IMR-90 (cell line): ENCODE measurements around the gene RHOT2. TPM values are rescaled to one million over a fixed set of nuclear protein-coding genes. Genes with fewer than 3 reads are reported as not detected.
A peak's percentile ranks its signal among the peaks of the same experiment; 100 is the strongest.

ENCODE experiments used
- ATAC-seq: fragments of 200-7000 bp; cut with Tn5 transposase; 2 replicates; pipeline ENCODE4 v1.9.1; 2020; ENCODE audit warnings: low read depth, mild to moderate bottlenecking, moderate library complexity
- BruUV-seq: library from RNA; stranded (reverse); fragments of 400-500 nt; replicated peaks from 2 replicates; lab custom pipeline; 2021; lab: Mats Ljungman, UMichigan
- CTCF ChIA-PET: fragments of 300-600 bp; formaldehyde crosslinking; extraction: SDS; loops from one replicate; lab custom pipeline; 2021; ENCODE audit warnings: antibody characterized with exemption; lab: Yijun Ruan, JAX
- POLR2A ChIA-PET: fragments of 300-600 bp; sonication (Branson Sonifier 250); formaldehyde crosslinking; loops from one replicate; lab custom pipeline; 2022; ENCODE audit warnings: antibody characterized with exemption; ENCODE audit not compliant: unreplicated experiment; lab: Charles Lee
- DNase-seq: peaks from one replicate; pipeline ENCODE4 v3.0.0; 2013
- H2AFZ ChIP-seq: replicated peaks from 2 replicates; pipeline ENCODE3; 2013; ENCODE audit warnings: low read length, mild to moderate bottlenecking; ENCODE audit not compliant: poor library complexity
- H2AK5ac ChIP-seq: 2 replicates; pipeline ENCODE4 v1.6.1; 2013; ENCODE audit warnings: low read depth, low read length, inconsistent platforms
- H2AK9ac ChIP-seq: replicated peaks from 2 replicates; pipeline ENCODE3; 2013; ENCODE audit warnings: mild to moderate bottlenecking, low read depth, low read length, moderate library complexity; ENCODE audit not compliant: poor library complexity
- H2BK120ac ChIP-seq: 2 replicates; pipeline ENCODE4 v1.6.1; 2013; ENCODE audit warnings: low read depth, low read length, inconsistent platforms
- H2BK15ac ChIP-seq: 3 replicates; pipeline ENCODE4 v1.6.1; 2013; ENCODE audit warnings: low read depth, low read length, inconsistent platforms
- H2BK20ac ChIP-seq: 2 replicates; pipeline ENCODE4 v1.6.1; 2013; ENCODE audit warnings: low read depth, mild to moderate bottlenecking, inconsistent platforms, low read length, moderate library complexity
- H2BK5ac ChIP-seq: 2 replicates; pipeline ENCODE4 v1.6.1; 2013; ENCODE audit warnings: mild to moderate bottlenecking, low read depth, low read length, inconsistent platforms; ENCODE audit not compliant: poor library complexity, severe bottlenecking
- H3K14ac ChIP-seq: replicated peaks from 2 replicates; pipeline ENCODE4 v1.6.1; 2013; ENCODE audit warnings: low read depth, low read length, inconsistent platforms
- H3K18ac ChIP-seq: 2 replicates; pipeline ENCODE4 v1.6.1; 2013; ENCODE audit warnings: low read depth, low read length, control low read depth
- H3K23ac ChIP-seq: 2 replicates; pipeline ENCODE4 v1.6.1; 2013; ENCODE audit warnings: low read depth, low read length, inconsistent platforms
- H3K27ac ChIP-seq: 2 replicates; pipeline ENCODE4 v1.5.1; 2013; ENCODE audit warnings: mild to moderate bottlenecking, control low read depth, low read length; ENCODE audit not compliant: insufficient read depth
- H3K27me3 ChIP-seq: 2 replicates; pipeline ENCODE4 v1.6.1; 2013; ENCODE audit warnings: low read length; ENCODE audit not compliant: control insufficient read depth, insufficient read depth
- H3K36me3 ChIP-seq: 2 replicates; pipeline ENCODE4 v1.6.1; 2013; ENCODE audit warnings: low read length, mixed read lengths; ENCODE audit not compliant: control insufficient read depth, insufficient read depth
- H3K4ac ChIP-seq: 2 replicates; pipeline ENCODE4 v1.6.1; 2013; ENCODE audit warnings: low read depth, low read length, inconsistent platforms
- H3K4me1 ChIP-seq: 2 replicates; pipeline ENCODE4 v1.6.1; 2013; ENCODE audit warnings: low read length, mixed read lengths; ENCODE audit not compliant: control insufficient read depth, insufficient read depth
- H3K4me2 ChIP-seq: 2 replicates; pipeline ENCODE4 v1.6.1; 2013; ENCODE audit warnings: low read depth, mild to moderate bottlenecking, control low read depth, low read length, moderate library complexity
- H3K4me3 ChIP-seq: 2 replicates; pipeline ENCODE4 v1.5.1; 2013; ENCODE audit warnings: low read depth, mild to moderate bottlenecking, control low read depth, low read length, moderate library complexity; ENCODE audit not compliant: insufficient read depth
- H3K56ac ChIP-seq: 2 replicates; pipeline ENCODE4 v1.6.1; 2013; ENCODE audit warnings: low read length, inconsistent platforms; ENCODE audit not compliant: insufficient read depth; ENCODE audit errors: extremely low read depth
- H3K79me1 ChIP-seq, 2 experiments: 2 replicates each; pipeline ENCODE4 v1.6.1; 2013; ENCODE audit warnings: low read length in 2 of 2, inconsistent platforms in 1 of 2, low read depth in 1 of 2
- H3K9ac ChIP-seq: 2 replicates; pipeline ENCODE4 v1.6.1; 2013; ENCODE audit warnings: low read depth, low read length, control low read depth
- H3K9me1 ChIP-seq: 2 replicates; pipeline ENCODE4 v1.6.1; 2013; ENCODE audit warnings: low read length, inconsistent platforms; ENCODE audit not compliant: insufficient read depth
- H3K9me3 ChIP-seq: 2 replicates; pipeline ENCODE4 v1.6.1; 2013; ENCODE audit warnings: low read length; ENCODE audit not compliant: control insufficient read depth, insufficient read depth
- H4K20me1 ChIP-seq: 2 replicates; pipeline ENCODE4 v1.6.1; 2013; ENCODE audit warnings: low read length, inconsistent platforms; ENCODE audit not compliant: insufficient read depth
- H4K5ac ChIP-seq: 2 replicates; pipeline ENCODE4 v1.6.1; 2013; ENCODE audit warnings: mild to moderate bottlenecking, low read depth, low read length, control low read depth
- H4K8ac ChIP-seq, 2 experiments: 2 replicates each; pipeline ENCODE4 v1.6.1; 2013; ENCODE audit warnings: low read depth in 2 of 2, low read length in 2 of 2, control low read depth in 1 of 2, inconsistent platforms in 1 of 2
- H4K91ac ChIP-seq: 2 replicates; pipeline ENCODE4 v1.6.1; 2013; ENCODE audit warnings: low read depth, low read length, inconsistent platforms; ENCODE audit not compliant: insufficient read depth
- CHD1 ChIP-seq: IDR thresholded peaks from 2 replicates; pipeline ENCODE4 v1.6.1; 2012; ENCODE audit warnings: low read depth, low read length, improper control_type of control experiment
- RFX5 ChIP-seq: IDR thresholded peaks from 2 replicates; pipeline ENCODE4 v1.8.0; 2012; ENCODE audit warnings: low read depth, mild to moderate bottlenecking, low read length, moderate library complexity
- WGBS, 2 experiments: methylation state at CpG; one replicate each; pipeline versions ENCODE4 v1.1.5 to v1.1.7; 2013; ENCODE audit warnings: missing lambda C conversion rate in 2 of 2; ENCODE audit not compliant: insufficient read length in 1 of 2; ENCODE audit errors: extremely low coverage in 2 of 2; 5-methylcytosine and 5-hydroxymethylcytosine counted together
- dilution Hi-C: fragments of 300-500 bp; cut with HindIII; formaldehyde crosslinking; loops from one replicate; pipeline ENCODE4 v1.14.3; 2018; ENCODE audit warnings: low sequenced_read_pairs; ENCODE audit not compliant: unreplicated experiment
- in situ Hi-C: fragments of 300-500 bp; cut with MboI; formaldehyde crosslinking; loops from 3 replicates; pipeline ENCODE4 v1.14.3; 2019; ENCODE audit warnings: low sequenced_read_pairs, inconsistent platforms, mixed read lengths
- intact Hi-C: fragments of 100-400 bp; cut with micrococcal nuclease; formaldehyde crosslinking; loops from 2 replicates; pipeline ENCODE4 v1.10.0; 2022
- polyA plus RNA-seq, 3 experiments: library from polyadenylated mRNA; depleted of rRNA; stranded (reverse); fragments of >200 nt; gene quantifications; 2 replicates each; pipeline ENCODE4 v1.2.3, GENCODE V29; 2012; ENCODE audit warnings: low replicate concordance in 1 of 3
- total RNA-seq: library from RNA; depleted of rRNA; stranded (reverse); fragments of >200 nt; gene quantifications from 2 replicates; pipeline ENCODE4 v1.2.3, GENCODE V29; 2012

Gene RHOT2
- total and polyA plus RNA-seq, 2 of the 4 experiments (the other 2 are of a cell fraction) = 20.3 to 181 TPM

DNA sequence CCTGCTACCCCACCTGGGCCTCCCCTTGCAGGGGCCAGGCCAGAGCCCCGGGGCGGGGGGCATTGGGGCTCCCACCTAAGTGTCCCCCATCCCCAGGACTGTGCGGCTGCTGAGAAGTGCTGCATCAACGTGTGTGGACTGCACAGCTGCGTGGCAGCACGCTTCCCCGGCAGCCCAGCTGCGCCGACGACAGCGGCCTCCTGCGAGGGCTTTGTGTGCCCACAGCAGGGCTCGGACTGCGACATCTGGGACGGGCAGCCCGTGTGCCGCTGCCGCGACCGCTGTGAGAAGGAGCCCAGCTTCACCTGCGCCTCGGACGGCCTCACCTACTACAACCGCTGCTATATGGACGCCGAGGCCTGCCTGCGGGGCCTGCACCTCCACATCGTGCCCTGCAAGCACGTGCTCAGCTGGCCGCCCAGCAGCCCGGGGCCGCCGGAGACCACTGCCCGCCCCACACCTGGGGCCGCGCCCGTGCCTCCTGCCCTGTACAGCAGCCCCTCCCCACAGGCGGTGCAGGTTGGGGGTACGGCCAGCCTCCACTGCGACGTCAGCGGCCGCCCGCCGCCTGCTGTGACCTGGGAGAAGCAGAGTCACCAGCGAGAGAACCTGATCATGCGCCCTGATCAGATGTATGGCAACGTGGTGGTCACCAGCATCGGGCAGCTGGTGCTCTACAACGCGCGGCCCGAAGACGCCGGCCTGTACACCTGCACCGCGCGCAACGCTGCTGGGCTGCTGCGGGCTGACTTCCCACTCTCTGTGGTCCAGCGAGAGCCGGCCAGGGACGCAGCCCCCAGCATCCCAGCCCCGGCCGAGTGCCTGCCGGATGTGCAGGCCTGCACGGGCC, 35.2 kb upstream of the RHOT2 start:
- Histone ChIP-seq H3K27ac (no peak overlapping the region), H2BK5ac (no peak overlapping the region), H3K4me1 (peaks cover 25% of the 10 kb centered on the region), H3K4me2 (no peak overlapping the region), H4K8ac (no peak overlapping the region), H2AFZ (no peak overlapping the region), H3K36me3 (peaks cover 12% of the 10 kb centered on the region; the same call in 1 of the 2 replicates), H3K56ac (no peak overlapping the region), H3K9me3 (no peaks in the 10 kb centered on the region), H3K4ac (no peak overlapping the region), H2BK20ac (no peak overlapping the region), H3K9ac (no peak overlapping the region), H4K91ac (no peak overlapping the region), H3K79me1 (peaks cover 0 to 17% of the 10 kb centered on the region in 2 experiments; a peak in 2 of 4 replicates), H2AK9ac (peak overlapping the region; percentile 55), H3K14ac (no peak overlapping the region), H2BK15ac (no peak overlapping the region), H4K20me1 (peaks cover 4% of the 10 kb centered on the region), H3K27me3 (no peaks in the 10 kb centered on the region), H3K9me1 (0 out of 2 replicates have a peak, but pooled peaks cover 5% of the 10 kb centered on the region), H4K5ac (no peak overlapping the region), H3K4me3 (no peak overlapping the region), H2AK5ac (no peak overlapping the region), H2BK120ac (no peak overlapping the region), H3K18ac (no peak overlapping the region), H3K23ac (no peak overlapping the region)
- ChIA-PET POLR2A (no interaction called here), CTCF (no interaction called here)
- no peak for ATAC-seq
- in situ Hi-C loops = no loop called here
- dilution Hi-C loops = no loop called here
- no peak for DNase-seq
- TF ChIP-seq RFX5 (no peak), CHD1 (no peak)
- no TSS peak for BruUV-seq
- intact Hi-C loops = no loop called here
- WGBS, 2 experiments = 93% methylated on average over 37 of the region's 67 CpGs; no CpG with 5 or more reads in 1 of the 2 experiments
